ENCODE measurements around the gene HSDL2.
"Not testable (repeated sequence)": the region's sequence is repeated elsewhere in the genome, so short reads cannot be mapped to it uniquely, and the experiment has no call there.

Gene HSDL2

DNA sequence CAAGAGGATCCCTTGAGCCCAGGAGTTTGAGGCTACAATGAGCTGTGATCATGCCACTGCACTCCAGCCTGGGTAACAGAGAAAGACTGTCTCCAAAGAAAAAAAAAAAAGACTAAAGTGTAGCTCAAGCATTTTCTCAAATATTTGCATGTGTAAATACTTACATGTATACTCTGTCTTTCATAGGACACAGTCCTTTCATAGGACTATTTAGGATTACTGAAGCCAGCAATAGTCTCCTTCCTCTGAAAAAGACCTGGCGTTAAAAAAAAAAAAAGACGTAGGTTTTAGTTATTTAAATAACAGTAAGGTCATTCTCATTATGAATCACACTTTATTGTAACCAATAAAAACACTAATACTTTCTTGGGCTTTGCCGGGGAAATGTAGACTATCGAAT lies 29.9 kb downstream of the HSDL2 start:
- H3K4me3 ChIP-seq (replicated peaks in 1 of 2; ENCODE audit: low read depth in 2 of 2, low read length in 2 of 2) = no peak overlapping the region
- DNase-seq (ENCODE audit: low read depth in 2 of 2) = no peak
- TF ChIP-seq CTCF (IDR thresholded peaks at IDR 0.05; ENCODE audit: low read depth, low read length) = no peak

GRCh38 chr9:112411626-112412027 lies 31.7 kb downstream of the HSDL2 start:
- TF ChIP-seq CTCF (IDR thresholded peaks at IDR 0.05; ENCODE audit: low read depth, low read length) = no peak
- DNase-seq (ENCODE audit: low read depth in 2 of 2) = no peak
- H3K4me3 ChIP-seq (replicated peaks in 1 of 2; ENCODE audit: low read depth in 2 of 2, low read length in 2 of 2) = no peak overlapping the region

GRCh38 chr9:112413728-112414127 lies 33.8 kb downstream of the HSDL2 start:
- not testable (repeated sequence) for H3K4me3 ChIP-seq (replicated peaks in 1 of 2; ENCODE audit: low read depth in 2 of 2, low read length in 2 of 2); DNase-seq (ENCODE audit: low read depth in 2 of 2)

- TF ChIP-seq CTCF (IDR thresholded peaks at IDR 0.05; ENCODE audit: low read depth, low read length) = no peak
- no peak overlapping the region for H3K4me3 ChIP-seq (replicated peaks in 1 of 2; ENCODE audit: low read depth in 2 of 2, low read length in 2 of 2)
- DNase-seq (ENCODE audit: low read depth in 2 of 2) = no peak
These were observed 40.3 kb downstream of the HSDL2 start for GRCh38 chr9:112420208-112420607.

- no peak overlapping the region for H3K4me3 ChIP-seq (replicated peaks in 1 of 2; ENCODE audit: low read depth in 2 of 2, low read length in 2 of 2)
- peak in 1 of 2 donors; percentile 1 for DNase-seq (ENCODE audit: low read depth in 2 of 2)
- no peak for TF ChIP-seq CTCF (IDR thresholded peaks at IDR 0.05; ENCODE audit: low read depth, low read length)
These were observed 41.9 kb downstream of the HSDL2 start for GRCh38 chr9:112421771-112422222.

- H3K4me3 ChIP-seq (replicated peaks in 1 of 2; ENCODE audit: low read depth in 2 of 2, low read length in 2 of 2) = no peak overlapping the region
- no peak for DNase-seq (ENCODE audit: low read depth in 2 of 2)
- TF ChIP-seq CTCF (IDR thresholded peaks at IDR 0.05; ENCODE audit: low read depth, low read length) = no peak
These were observed 42.7 kb downstream of the HSDL2 start for GRCh38 chr9:112422417-112423148.

DNA sequence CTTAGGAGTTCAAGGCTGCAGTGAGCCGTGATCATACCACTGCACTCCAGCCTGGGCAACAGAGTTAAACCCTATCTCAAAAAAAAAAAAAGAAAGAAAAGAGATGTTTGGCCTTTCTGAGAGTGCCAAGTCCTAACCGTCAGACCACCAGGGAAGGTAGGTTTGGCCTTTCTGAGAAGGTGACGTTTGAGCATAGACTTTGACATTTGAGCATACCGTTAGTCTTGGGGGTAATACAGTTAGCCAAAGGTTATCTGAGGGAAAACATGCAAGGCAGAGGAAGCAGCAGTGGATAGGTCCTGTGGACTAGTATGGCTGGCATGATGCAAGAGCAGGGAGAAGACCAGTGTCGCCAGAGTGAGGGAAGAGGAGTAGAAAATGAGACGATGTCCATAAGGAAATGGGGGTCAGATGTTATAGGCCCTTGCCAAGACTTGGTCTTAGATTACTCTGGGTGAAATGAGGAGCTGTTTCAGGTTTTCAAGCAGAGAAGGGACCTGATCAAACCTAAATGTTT lies 50.2 kb downstream of the HSDL2 start:
- no peak overlapping the region for H3K4me3 ChIP-seq (replicated peaks in 1 of 2; ENCODE audit: low read depth in 2 of 2, low read length in 2 of 2)
- no peak for DNase-seq (ENCODE audit: low read depth in 2 of 2)
- no peak for TF ChIP-seq CTCF (IDR thresholded peaks at IDR 0.05; ENCODE audit: low read depth, low read length)
